RPMI7951 (cell line): ENCODE data around the gene IFT52. TPM values are rescaled to one million over a fixed set of nuclear protein-coding genes. Genes with fewer than 3 reads are reported as not detected.

Experiments
- DNase-seq: peaks from one replicate; pipeline ENCODE4 v3.0.0-alpha.2; 2012; ENCODE audit warnings: low read depth
- total RNA-seq: library from RNA; depleted of rRNA; stranded (reverse); fragments of >200 nt; shearing (Covaris generic); gene quantifications from 2 replicates; pipeline ENCODE4 v1.2.3, GENCODE V29; 2014; rRNA removed

The IFT52 gene
- total RNA-seq: 71.4 and 77.5 TPM in 2 replicates

DNA sequence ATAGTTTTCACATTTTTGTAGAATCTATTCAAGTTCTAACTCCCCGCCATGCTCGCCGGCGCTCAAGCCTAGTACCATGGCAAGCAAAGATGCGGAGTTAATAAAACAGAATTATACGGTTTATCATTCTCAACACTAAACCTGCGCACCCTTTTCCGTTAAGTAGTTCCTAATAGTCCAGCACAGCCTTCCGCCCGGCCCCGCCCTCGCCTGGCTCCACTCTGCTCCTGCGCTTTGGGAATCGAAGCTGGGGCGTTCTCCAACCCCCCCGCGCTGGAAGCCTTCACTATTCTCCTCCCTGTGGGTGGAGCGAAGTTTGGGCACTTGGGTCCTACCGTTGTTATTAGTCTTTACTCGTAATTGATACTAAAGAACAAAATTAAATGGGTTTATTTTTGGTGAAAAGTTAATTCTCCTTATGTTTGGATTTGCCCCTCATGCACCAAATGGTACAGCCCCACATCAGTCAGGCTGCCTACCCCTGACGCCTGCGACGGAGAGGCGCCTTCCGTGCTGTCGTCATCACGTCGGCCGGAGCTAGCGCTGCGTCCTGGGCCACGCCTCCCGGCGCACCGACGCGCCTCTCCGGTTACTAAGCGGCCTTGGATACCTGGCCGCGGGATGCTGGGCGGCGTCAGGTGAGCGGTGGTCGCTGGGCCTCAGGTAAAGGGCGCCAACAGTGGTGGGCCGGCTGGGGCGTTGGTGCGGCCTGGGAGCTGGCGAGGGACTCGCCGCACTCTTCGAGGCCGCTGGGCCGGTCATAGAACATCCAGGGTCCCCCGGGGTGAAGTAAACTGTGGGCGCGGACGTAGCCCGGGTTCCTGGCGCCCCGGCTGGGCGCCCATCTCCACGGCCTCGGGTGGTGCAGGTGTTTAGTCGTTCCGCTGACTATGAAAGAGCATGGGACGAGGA lies at the start of gene IFT52:
Gene IFT52, plus strand, starts transcription at position 546 of the 912 bp plus-strand sequence. CDS start 3,762 bp downstream, outside the sequence.
- DNase-seq: peak; percentile 93

DNA sequence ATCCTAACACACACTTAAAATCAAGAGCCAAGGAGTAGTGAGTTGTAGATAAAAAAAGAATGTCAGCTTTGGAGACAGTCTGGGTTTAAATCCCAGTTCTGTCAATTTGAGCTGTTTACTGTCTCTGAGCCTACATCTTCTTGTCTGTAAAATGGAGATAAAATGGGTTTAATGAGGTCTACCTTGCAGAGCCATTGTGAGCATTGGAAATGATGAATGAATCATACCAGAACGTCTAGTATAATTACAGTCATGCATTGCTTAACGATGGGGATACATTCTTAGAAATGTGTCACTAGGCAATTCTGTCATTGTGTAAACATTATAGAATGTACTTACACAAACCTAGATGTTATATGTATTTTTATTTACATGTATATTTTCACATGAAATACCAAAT lies 49.5 kb upstream of the IFT52 start:
- DNase-seq: peak; percentile 40

- DNase-seq: no peak
Measured at GRCh38 chr20:43542161-43542560, 48.6 kb upstream of the IFT52 start.

DNA sequence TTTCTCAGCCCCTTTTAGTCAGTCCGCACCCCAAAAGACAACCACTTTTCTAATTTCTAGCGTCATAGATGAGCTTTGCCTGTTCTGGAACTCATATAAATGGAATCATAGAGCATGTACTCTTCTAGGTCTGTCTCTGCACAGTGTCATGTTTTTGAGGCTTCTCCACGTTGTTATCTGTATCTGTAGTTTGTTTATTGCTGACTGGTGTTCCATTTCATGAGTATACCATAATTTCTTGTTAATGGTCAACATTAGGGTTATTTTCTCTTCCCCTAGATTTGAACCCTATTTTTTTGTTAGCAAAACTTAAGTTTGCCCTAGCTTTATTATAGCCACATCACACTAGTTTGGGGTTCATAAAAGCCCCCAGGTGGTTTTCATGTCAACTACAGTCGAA lies 48.1 kb upstream of the IFT52 start:
- no peak for DNase-seq

- DNase-seq: no peak
Measured at GRCh38 chr20:43543138-43543537, 47.6 kb upstream of the IFT52 start.

GRCh38 chr20:43544501-43544900 lies 46.2 kb upstream of the IFT52 start:
- no peak for DNase-seq

DNA sequence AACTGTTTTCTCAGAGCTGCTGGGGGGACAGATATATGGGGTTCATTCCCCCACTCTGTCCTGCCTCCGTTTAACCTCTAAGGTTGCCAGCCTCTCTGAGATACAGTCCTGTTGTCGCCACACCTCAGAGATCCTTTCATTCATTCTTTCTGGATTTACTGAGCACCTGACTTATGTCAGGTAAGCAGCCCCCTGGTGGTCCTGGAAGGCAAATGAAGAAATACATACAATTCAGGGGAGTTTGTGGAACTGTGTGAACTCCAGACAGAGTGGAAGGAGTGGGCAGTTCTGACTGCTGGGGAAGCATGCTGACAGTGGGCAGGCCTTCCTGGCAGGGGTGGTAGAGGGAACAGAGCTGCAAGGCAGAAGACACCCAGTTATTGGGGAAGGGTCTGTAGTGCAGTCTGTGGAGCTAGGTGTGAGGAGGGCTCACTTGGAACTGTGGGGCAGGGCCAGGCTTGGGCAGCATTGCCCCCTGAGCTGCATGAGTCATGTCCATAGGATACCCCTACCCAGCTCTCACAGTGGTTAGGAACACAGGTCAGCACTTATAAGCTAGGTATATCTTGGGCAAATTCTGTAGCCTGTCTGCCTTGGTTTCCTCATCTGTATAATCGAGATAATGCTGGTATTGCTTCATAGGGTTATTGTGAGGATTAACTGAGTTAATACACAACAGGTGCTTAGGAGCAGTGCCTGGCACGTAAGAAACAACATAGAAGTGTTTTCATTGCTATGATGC lies 44.7 kb upstream of the IFT52 start:
- no peak for DNase-seq

DNA sequence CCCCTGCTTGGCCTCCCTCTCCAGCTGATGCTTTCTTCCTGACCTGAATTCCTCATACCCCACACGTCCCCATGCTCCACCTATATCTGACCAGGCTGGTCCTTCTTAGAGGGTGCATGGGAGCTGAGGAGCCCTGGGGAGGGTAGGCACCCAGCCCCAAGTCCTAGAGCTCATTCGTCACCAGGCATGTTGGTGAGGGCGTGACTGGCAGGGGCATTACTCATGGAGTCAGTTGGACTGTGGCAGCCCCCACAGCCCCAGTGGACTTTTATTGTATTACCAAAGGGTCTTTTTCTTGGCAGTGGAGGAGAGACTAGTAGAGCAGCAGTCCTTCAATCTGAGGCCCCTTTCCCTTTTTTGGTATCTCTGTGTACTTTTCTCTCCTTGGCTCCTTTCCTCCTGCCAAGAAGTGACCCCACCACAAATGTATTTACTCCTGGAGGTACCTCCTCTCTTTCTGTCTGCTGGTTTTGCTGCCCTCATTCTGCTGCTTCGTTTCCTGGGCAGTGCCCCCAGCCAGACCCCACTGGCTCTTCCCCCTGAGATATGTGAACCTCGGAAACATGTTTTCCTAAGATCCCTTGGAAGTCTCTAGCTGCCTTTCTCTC lies 42.4 kb upstream of the IFT52 start:
- DNase-seq: no peak

DNA sequence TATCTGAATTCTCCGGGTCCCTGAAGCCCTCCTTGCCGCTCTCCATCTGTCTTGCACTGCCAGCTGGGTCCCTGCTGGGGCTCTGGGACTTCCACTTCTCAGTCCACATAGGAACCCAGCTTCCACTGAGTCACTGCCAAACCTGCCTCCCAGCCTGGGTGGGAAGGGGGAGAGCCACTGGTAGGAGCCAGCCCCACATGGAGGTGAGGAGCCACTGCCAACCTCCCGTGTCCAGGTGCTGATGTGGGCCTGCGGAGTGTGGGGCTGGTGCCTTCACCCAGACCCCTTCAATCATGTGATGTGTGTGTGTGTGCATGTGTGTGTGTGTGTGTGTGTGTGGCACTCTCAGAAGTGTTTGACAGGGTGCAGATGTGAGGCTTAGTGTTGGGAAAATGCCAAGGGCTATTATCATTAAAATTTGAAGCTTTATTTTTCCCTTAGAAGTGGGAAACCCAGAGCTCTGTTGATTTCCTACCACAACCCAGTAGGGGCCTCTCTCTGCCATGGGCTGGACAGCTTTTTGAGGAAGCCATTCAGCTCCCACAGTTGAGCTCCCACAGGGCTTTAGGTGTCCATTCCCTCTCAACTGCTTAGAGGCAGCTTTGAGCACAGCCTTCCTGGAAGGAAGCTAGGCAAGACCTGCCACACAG lies 41.2 kb upstream of the IFT52 start:
- DNase-seq: no peak

DNA sequence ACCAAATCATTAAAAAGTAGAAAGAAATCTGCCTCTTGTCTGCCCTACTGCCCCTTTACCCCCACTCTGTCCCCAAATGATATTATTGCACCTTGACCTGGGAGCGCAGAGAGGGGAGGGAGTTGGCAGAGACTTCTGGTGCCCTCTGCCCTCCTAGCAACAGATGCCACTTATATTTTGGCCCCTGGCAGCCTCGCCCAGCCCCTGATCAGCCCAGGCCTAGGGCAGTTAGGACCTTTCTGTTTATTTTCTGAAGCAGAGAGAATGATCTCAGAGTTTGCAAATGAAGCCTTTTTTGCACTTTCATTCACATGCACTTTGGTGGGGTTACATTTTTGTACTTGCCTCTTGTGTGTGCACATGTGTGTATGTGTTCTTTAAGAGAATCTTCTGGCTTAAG lies 40.3 kb upstream of the IFT52 start:
- DNase-seq: no peak

DNA sequence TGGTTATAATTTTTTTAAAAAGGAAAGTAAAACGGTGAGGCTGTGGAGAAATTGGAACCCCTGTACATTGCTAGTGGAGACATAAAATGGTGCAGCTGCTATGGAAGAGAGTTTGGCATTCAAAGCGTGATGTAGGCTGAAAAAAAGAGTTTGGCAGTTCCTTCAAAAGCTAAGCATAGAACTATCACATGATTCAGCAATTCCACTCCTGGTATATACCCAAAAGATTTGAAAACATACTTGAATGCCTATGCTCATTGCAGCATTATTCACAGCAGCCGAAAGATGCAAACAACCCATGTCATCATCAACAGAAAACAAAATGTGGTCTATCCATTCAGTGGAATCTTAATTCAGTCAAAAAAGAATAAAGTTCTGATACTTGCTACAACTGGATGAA lies 36.4 kb upstream of the IFT52 start:
- DNase-seq: no peak

DNA sequence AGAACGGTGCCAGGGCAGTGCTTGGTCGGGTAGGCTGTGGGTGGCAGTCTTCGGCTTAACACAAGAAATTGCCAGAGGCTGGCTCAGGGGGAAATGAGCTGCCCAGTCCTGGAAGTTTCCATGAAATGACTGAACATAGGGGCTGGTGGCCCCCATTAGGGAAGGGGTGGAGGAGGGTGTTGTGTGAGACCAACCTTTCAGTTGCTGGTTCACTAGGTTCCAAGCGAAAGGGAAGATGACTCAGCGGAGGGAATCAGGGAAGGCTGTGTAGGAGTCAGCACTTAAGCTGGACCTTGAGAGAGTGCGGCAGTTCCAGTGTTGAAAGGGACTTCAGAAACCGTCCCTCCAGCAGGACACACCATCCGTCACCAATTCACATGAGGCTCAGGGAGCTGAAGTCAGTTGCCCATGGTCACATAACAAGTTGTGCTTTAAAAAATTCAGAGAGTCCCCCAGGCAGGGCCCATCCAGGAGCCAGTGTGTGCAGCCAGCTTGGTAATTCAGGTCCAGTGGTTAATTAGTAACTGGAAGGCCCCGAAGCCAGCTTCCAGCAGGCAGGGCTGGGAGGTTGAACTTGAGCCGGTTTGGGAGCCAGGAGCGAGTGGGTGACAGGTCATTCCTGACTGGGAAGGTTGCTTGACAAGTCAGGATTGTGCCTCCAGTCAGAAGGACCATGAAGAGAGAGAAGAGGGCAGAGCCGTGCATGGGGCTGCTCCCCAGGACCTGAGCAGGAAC lies 32.2 kb upstream of the IFT52 start, which contains the start of gene SGK2:
Gene SGK2, plus strand, starts transcription at position 616 of the 735 bp plus-strand sequence. CDS start 7,469 bp downstream, outside the sequence.
- peak; percentile 79 for DNase-seq

- DNase-seq: no peak
Measured at GRCh38 chr20:43559147-43559987, 31.4 kb upstream of the IFT52 start.

- no peak for DNase-seq
Measured at GRCh38 chr20:43560974-43561373, 29.8 kb upstream of the IFT52 start.

DNA sequence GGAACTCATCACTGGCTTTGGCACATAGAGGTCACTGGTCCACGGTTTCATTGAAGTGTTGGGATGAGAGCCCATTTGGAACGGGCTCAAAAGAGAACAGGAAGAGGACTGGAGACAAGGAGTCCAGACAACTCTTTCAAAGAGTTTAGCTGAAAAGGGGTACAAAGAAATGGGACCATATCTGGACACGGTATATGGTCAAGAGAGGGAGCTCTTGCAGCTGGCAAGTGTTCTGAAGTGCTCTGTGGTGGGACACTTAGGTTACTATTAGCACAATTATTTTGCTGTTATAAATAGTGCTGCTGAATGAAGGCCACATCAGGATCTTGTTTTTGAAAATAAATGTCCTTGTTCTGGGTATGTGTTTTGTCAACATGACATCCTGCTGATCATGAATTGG lies 27.3 kb upstream of the IFT52 start:
- peak; percentile 20 for DNase-seq

- no peak for DNase-seq
Measured at GRCh38 chr20:43563991-43564390, 26.7 kb upstream of the IFT52 start.

DNA sequence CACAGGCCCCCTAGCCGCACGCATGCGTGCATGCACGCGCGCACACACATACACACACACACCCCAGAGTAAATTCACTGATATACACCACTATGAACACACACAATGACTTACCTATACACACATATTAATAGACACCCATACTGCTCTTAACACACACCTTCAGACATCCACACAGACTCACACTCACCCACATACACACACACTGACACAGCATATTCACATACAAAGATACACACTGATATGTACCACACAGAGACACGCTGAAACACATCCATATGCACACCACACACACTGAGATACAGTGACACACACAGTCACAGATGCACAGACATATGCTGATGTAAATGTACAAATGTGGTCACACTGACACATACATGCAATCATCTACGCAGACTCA lies 26.3 kb upstream of the IFT52 start:
- DNase-seq: no peak

- DNase-seq: no peak
Measured at GRCh38 chr20:43564993-43565757, 25.6 kb upstream of the IFT52 start.

DNA sequence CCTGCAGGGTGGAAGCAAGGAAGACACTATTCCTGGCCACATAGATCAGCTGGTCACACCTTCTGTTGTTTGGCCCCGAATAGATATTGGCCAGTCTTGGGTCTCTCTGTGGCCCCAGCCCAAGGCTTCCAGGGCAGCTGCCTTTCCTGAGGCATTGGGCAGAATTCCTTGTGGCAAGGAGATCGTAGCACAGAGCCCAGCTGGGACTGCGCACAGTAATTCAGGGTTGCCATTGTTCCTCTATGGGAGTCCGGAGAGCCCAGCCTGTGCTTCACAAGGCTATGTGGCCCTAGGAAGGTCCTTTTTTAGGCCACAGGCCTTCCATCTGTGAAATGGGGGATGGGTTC lies 25.0 kb upstream of the IFT52 start:
- no peak for DNase-seq

- no peak for DNase-seq
Measured at GRCh38 chr20:43567477-43567876, 23.3 kb upstream of the IFT52 start.
